HL-60 (cell line): Measurements from ENCODE around the gene KIF25.

Experiments used
- POLR2AphosphoS5 ChIP-seq: IDR thresholded peaks from 2 replicates; pipeline ENCODE4 v1.6.1; 2012; ENCODE audit warnings: low read depth
- SPI1 ChIP-seq: IDR thresholded peaks from 2 replicates; pipeline ENCODE4 v1.6.1; 2012; ENCODE audit warnings: low read depth, mild to moderate bottlenecking, borderline replicate concordance

GRCh38 chr6:168046696-168047095 is 49.2 kb downstream of the KIF25 start:
- TF ChIP-seq POLR2AphosphoS5 (no peak), SPI1 (no peak)
